ENCODE measurements around the gene RBBP5. TPM values are rescaled to one million over a fixed set of nuclear protein-coding genes. Genes with fewer than 3 reads are reported as not detected.

RBBP5 gene
- total RNA-seq, 1 donor: 19.5 TPM

DNA sequence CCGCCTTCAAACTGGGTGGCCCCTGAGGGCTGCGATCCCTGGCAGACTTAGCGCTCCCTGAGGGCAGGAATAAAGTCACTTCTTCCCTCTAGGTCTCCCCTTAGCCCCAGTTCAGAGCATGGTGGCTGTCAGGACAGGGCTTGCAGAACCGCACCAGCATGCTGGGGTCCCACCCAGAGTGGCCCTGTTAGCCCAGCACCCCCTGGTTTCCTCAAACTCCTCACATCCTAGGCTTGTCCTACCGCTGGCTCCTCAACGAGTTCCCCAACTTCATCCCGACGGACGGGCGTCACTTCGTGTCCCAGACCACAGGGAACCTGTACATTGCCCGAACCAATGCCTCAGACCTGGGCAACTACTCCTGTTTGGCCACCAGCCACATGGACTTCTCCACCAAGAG lies 62.9 kb downstream of the RBBP5 start:
- peak; percentile 68 for DNase-seq (ENCODE audit: insufficient read length, low spot score, missing footprints)
- H3K4me2 ChIP-seq (ENCODE audit: insufficient read depth, low read length): no peak overlapping the region
- TF ChIP-seq CTCF (IDR thresholded peaks at IDR 0.05; ENCODE audit: extremely low read depth, low read depth, low read length): no peak
- H3K4me3 ChIP-seq (ENCODE audit: insufficient read depth, low read length): no peak overlapping the region
- H3K9me3 ChIP-seq (ENCODE audit: low read depth, low read length): no peaks in the 10 kb centered on the region
- H4K20me1 ChIP-seq (ENCODE audit: insufficient read depth, low read length): no peaks in the 10 kb centered on the region
- H2AFZ ChIP-seq (ENCODE audit: low read length): no peak overlapping the region
- H3K36me3 ChIP-seq (ENCODE audit: insufficient read depth, low read length): no peaks in the 10 kb centered on the region
- no peaks in the 10 kb centered on the region for H3K79me2 ChIP-seq (ENCODE audit: insufficient read depth, low read length)
- H3K4me1 ChIP-seq (ENCODE audit: insufficient read depth, low read length): no peaks in the 10 kb centered on the region
- H3K27me3 ChIP-seq (ENCODE audit: insufficient read depth, low read length): peaks cover 5% of the 10 kb centered on the region
- H3K27ac ChIP-seq (ENCODE audit: low read depth, low read length): no peak overlapping the region

- Histone ChIP-seq H3K27me3 (ENCODE audit: insufficient read depth, low read length) (no peaks in the 10 kb centered on the region), H2AFZ (ENCODE audit: low read length) (no peak overlapping the region), H3K27ac (ENCODE audit: low read depth, low read length) (no peak overlapping the region), H3K36me3 (ENCODE audit: insufficient read depth, low read length) (no peaks in the 10 kb centered on the region), H3K4me2 (ENCODE audit: insufficient read depth, low read length) (no peak overlapping the region), H3K4me3 (ENCODE audit: insufficient read depth, low read length) (no peak overlapping the region), H3K79me2 (ENCODE audit: insufficient read depth, low read length) (no peaks in the 10 kb centered on the region), H3K4me1 (ENCODE audit: insufficient read depth, low read length) (no peaks in the 10 kb centered on the region), H4K20me1 (ENCODE audit: insufficient read depth, low read length) (no peaks in the 10 kb centered on the region), H3K9me3 (ENCODE audit: low read depth, low read length) (no peaks in the 10 kb centered on the region)
- DNase-seq (ENCODE audit: insufficient read length, low spot score, missing footprints): peak; percentile 76
- TF ChIP-seq CTCF (IDR thresholded peaks at IDR 0.05; ENCODE audit: extremely low read depth, low read depth, low read length): no peak
Measured at GRCh38 chr1:205057808-205058575, 63.8 kb downstream of the RBBP5 start.

GRCh38 chr1:205056956-205057568 lies 64.7 kb downstream of the RBBP5 start:
- H3K36me3 ChIP-seq (ENCODE audit: insufficient read depth, low read length): no peaks in the 10 kb centered on the region
- no peaks in the 10 kb centered on the region for H3K27me3 ChIP-seq (ENCODE audit: insufficient read depth, low read length)
- no peak overlapping the region for H3K4me3 ChIP-seq (ENCODE audit: insufficient read depth, low read length)
- no peaks in the 10 kb centered on the region for H3K4me1 ChIP-seq (ENCODE audit: insufficient read depth, low read length)
- no peaks in the 10 kb centered on the region for H4K20me1 ChIP-seq (ENCODE audit: insufficient read depth, low read length)
- no peaks in the 10 kb centered on the region for H3K9me3 ChIP-seq (ENCODE audit: low read depth, low read length)
- DNase-seq (ENCODE audit: insufficient read length, low spot score, missing footprints): peak; percentile 67
- no peak overlapping the region for H3K4me2 ChIP-seq (ENCODE audit: insufficient read depth, low read length)
- no peak overlapping the region for H3K27ac ChIP-seq (ENCODE audit: low read depth, low read length)
- no peaks in the 10 kb centered on the region for H3K79me2 ChIP-seq (ENCODE audit: insufficient read depth, low read length)
- TF ChIP-seq CTCF (IDR thresholded peaks at IDR 0.05; ENCODE audit: extremely low read depth, low read depth, low read length): no peak
- no peak overlapping the region for H2AFZ ChIP-seq (ENCODE audit: low read length)

DNA sequence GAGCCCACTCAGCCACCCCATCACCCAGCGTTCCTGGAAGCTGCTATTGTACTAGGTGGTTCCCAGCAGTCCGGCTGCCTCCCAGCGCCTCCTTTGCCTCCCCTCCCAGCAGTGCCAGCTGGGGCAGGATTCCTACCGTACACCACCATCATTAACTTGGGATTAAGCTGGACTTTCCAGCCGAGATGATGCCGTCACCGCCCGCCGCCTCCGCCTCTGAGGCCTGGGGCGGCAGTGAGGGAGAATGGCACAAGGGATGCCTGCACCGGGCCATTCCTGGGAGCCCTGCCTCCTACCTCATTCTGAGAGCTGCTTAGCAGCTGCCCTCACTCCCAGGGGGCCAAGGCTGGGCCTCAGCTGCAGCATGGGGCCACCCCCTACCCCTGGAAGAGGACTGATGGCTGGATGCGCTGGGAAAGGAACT lies 65.6 kb downstream of the RBBP5 start:
- no peaks in the 10 kb centered on the region for H3K79me2 ChIP-seq (ENCODE audit: insufficient read depth, low read length)
- TF ChIP-seq CTCF (IDR thresholded peaks at IDR 0.05; ENCODE audit: extremely low read depth, low read depth, low read length): no peak

More for the DNA sequence above, 65.6 kb downstream of the RBBP5 start:
- Histone ChIP-seq H3K27ac (ENCODE audit: low read depth, low read length) (no peak overlapping the region), H2AFZ (ENCODE audit: low read length) (no peak overlapping the region), H3K4me3 (ENCODE audit: insufficient read depth, low read length) (no peak overlapping the region), H4K20me1 (ENCODE audit: insufficient read depth, low read length) (no peaks in the 10 kb centered on the region), H3K36me3 (ENCODE audit: insufficient read depth, low read length) (no peaks in the 10 kb centered on the region), H3K4me1 (ENCODE audit: insufficient read depth, low read length) (no peaks in the 10 kb centered on the region), H3K9me3 (ENCODE audit: low read depth, low read length) (no peaks in the 10 kb centered on the region), H3K27me3 (ENCODE audit: insufficient read depth, low read length) (no peaks in the 10 kb centered on the region), H3K4me2 (ENCODE audit: insufficient read depth, low read length) (no peak overlapping the region)
- no peak for DNase-seq (ENCODE audit: insufficient read length, low spot score, missing footprints)

All from osteoblast (primary cell).